Measurements from ENCODE around the gene GARIN5A. TPM values are rescaled to one million over a fixed set of nuclear protein-coding genes. Genes with fewer than 3 reads are reported as not detected.

Gene GARIN5A
- total RNA-seq, 1 donor from 2014 or later: 1.1 TPM

- H3K36me3 Mint-ChIP-seq (ENCODE audit: low read depth): no peaks in the 10 kb centered on the region
- TF ChIP-seq CTCF (conservative IDR thresholded peaks at IDR 0.05): no peak
- no peak overlapping the region for H3K4me3 Mint-ChIP-seq
- DNase-seq (ENCODE audit: low read depth, low spot score): no peak
- peaks cover 6% of the 10 kb centered on the region for H3K4me1 Mint-ChIP-seq
- H3K9me3 Mint-ChIP-seq: peaks cover 11% of the 10 kb centered on the region
- H3K27ac Mint-ChIP-seq (ENCODE audit: unreplicated experiment): no peak overlapping the region
- H3K27me3 Mint-ChIP-seq (ENCODE audit: low read depth): peaks cover 14% of the 10 kb centered on the region
Measured at GRCh38 chr19:50458396-50459066, 18.1 kb downstream of the GARIN5A start.

GRCh38 chr19:50457300-50457699 is 19.3 kb downstream of the GARIN5A start:
- H3K9me3 Mint-ChIP-seq: peaks cover 11% of the 10 kb centered on the region
- H3K4me3 Mint-ChIP-seq: no peak overlapping the region
- no peak overlapping the region for H3K27ac Mint-ChIP-seq (ENCODE audit: unreplicated experiment)
- peaks cover 6% of the 10 kb centered on the region for H3K4me1 Mint-ChIP-seq
- TF ChIP-seq CTCF (conservative IDR thresholded peaks at IDR 0.05): no peak
- DNase-seq (ENCODE audit: low read depth, low spot score): no peak
- peaks cover 14% of the 10 kb centered on the region for H3K27me3 Mint-ChIP-seq (ENCODE audit: low read depth)
- H3K36me3 Mint-ChIP-seq (ENCODE audit: low read depth): no peaks in the 10 kb centered on the region

GRCh38 chr19:50455992-50456391 is 20.7 kb downstream of the GARIN5A start:
- peaks cover under 1% of the 10 kb centered on the region for H3K4me1 Mint-ChIP-seq
- peaks cover 11% of the 10 kb centered on the region for H3K9me3 Mint-ChIP-seq
- no peak for TF ChIP-seq CTCF (conservative IDR thresholded peaks at IDR 0.05)
- DNase-seq (ENCODE audit: low read depth, low spot score): no peak
- no peak overlapping the region for H3K4me3 Mint-ChIP-seq
- H3K27me3 Mint-ChIP-seq (ENCODE audit: low read depth): peaks cover 15% of the 10 kb centered on the region
- H3K36me3 Mint-ChIP-seq (ENCODE audit: low read depth): no peaks in the 10 kb centered on the region
- H3K27ac Mint-ChIP-seq (ENCODE audit: unreplicated experiment): no peak overlapping the region

GRCh38 chr19:50453243-50453642 is 23.4 kb downstream of the GARIN5A start:
- Mint-ChIP-seq H3K9me3 (peaks cover 11% of the 10 kb centered on the region), H3K27ac (ENCODE audit: unreplicated experiment) (no peak overlapping the region), H3K36me3 (ENCODE audit: low read depth) (no peaks in the 10 kb centered on the region), H3K4me1 (no peaks in the 10 kb centered on the region), H3K4me3 (no peak overlapping the region), H3K27me3 (ENCODE audit: low read depth) (peaks cover 14% of the 10 kb centered on the region)
- no peak for DNase-seq (ENCODE audit: low read depth, low spot score)
- TF ChIP-seq CTCF (conservative IDR thresholded peaks at IDR 0.05): no peak

- H3K36me3 Mint-ChIP-seq (ENCODE audit: low read depth): no peaks in the 10 kb centered on the region
- no peaks in the 10 kb centered on the region for H3K4me1 Mint-ChIP-seq
- H3K27ac Mint-ChIP-seq (ENCODE audit: unreplicated experiment): no peak overlapping the region
- peaks cover 8% of the 10 kb centered on the region for H3K9me3 Mint-ChIP-seq
- peaks cover 8% of the 10 kb centered on the region for H3K27me3 Mint-ChIP-seq (ENCODE audit: low read depth)
- no peak for DNase-seq (ENCODE audit: low read depth, low spot score)
- no peak for TF ChIP-seq CTCF (conservative IDR thresholded peaks at IDR 0.05)
- H3K4me3 Mint-ChIP-seq: no peak overlapping the region
Measured at GRCh38 chr19:50451223-50451534, 25.5 kb downstream of the GARIN5A start.
